HG02970 (cell line): ENCODE results near the gene OPCML.
A peak's percentile ranks its signal among the peaks of the same experiment; 100 is the strongest.

Experiments used
- ATAC-seq: cut with Tn5 transposase; IDR thresholded peaks from one replicate; pipeline ENCODE4 v1.9.1; 2021; ENCODE audit warnings: mild to moderate bottlenecking, moderate library complexity, moderate number of reproducible peaks; ENCODE audit not compliant: unreplicated experiment, low FRiP score

OPCML gene

DNA sequence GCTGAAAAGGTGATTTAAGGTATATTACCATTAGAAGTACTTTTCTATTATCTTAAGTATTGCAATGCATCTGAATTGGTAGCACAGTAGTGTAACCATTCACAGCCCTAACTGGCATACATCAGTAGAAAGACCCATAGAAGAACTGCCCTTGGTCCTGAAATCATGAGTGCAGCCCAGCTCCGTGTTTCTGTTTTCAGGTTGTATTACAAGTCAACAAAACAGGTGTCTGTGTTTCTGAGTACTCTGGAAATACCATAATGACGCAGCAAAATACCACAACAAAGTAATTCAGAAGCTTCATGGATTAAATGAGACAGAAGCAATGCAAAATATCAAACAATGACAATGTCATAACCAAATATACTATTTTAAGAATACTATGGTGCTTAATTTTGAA, 226.3 kb downstream of the OPCML start:
- no peak for ATAC-seq

DNA sequence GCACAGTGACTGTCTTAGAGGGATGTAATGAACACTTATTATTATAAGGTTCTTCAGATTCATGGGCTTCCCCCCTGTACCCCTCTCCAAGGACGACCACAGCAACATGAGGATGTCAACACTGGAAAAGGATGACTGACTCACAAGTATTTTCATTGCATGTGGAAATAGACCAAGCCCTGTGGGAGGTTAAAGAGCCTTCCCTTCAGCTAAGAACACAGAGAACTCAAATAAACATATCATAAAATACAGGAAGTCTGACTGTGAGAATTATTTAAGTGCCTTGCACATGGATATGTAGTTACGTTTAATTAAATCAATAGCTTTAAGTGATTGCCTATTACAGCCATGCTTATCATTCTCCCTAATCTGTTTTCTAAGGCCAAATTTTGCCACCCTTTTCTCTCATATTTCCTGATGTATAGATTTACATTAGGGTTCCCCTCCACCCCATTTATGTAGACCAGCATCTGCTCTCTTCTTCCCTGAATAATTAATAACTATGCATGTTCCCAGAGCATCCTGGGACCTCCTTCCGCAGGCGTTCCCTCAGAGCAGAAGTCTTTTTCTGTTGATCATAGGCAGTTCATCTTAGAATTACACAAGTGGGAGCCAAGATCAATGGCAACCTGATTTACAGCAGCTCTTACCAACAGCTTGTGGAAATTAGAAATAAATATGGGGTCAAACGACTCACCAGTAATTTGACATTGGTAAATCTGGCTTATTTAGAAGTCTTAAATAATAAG, 226.9 kb downstream of the OPCML start:
- ATAC-seq = no peak

DNA sequence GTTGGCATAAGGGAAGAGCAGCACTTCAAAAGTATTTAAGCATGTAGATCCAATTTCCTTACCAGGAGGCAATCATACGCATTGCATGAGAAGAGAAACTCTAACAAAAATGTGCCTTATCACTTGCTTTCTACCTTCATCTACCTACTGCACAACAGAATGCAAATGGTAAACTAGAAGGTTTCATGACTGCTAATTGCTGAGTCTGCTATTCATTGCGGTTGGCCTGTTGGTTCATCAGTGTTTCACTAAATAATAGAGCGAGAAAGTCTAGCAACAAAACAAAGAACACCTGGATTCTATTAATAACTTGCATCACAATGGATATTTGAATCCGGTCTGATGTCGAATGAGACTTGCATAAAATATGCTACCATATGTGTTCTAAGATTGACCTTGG, 229.0 kb downstream of the OPCML start:
- no peak for ATAC-seq

DNA sequence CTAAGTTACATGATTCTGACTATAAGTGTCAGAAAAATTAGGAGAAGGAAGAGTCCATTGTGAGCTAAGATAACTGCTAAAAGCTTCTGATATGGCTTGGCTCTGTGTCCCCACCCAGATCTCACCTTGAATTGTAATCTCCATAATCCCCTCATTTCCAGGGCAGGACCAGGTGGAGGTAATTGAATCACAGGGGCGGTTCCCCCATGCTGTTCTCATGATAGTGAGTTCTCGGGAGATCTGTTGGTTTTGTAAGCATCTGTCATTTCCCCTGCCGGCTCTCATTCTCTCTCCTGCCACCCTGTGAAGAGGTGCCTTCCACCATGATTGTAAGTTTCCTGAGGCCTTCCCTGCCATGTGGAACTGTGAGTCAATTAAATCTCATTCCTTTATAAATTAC, 230.2 kb downstream of the OPCML start:
- ATAC-seq = no peak

DNA sequence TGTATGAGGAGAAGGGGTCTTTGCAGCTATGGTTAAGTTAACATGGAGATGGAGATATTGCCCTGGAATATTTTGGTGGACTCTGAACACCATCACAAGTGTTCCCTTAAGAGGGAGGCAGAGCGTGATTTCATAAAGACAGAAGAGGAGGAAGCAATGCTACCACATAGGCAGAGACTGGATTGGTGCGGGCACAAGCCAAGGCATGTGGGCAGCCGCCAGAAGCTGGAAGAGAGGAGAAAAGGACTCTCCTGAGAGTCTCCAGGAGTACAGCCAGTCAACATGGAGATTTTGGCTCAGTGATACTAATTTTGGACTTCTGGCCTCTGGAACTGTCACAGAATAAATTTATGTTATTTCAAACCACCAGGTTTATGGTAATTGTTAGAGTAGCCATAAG, 231.6 kb downstream of the OPCML start:
- no peak for ATAC-seq

DNA sequence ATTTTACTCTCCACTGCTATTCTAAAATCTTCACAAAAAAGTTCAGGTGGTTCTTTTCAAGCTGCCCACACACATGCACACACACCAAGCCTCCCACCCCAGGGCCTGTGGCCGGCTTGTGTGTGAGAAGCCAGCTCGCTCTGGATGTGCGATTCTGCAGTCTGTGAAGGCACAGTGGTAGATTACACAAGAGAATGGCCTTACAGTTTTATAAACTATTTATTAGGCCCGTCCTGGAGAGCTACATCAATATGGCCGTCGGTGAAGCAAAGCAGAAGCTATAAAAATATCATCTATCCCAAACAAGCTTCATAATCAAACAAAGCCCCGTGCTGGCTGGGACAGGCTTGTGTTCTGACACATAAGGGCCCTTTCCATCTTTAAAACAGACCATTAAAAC, 240.5 kb downstream of the OPCML start:
- ATAC-seq = no peak

DNA sequence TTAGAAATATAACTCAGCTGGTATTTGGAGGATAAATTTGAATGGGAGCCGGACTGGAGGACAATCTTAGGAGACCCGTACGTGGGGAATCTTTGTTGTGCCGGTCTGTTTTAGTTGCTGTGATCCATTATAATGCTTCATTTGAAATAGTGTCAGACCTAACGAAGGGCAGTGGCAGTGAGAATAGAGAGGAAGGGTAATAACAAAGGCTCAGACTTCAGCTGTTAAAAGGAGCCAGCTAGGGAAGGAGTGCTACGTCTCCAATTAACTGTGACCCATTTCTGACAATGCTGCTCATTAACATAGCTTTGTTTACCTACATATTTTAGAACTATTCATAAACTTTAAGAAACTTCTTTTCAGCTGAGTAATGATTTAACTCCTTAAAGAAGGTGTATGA, 246.9 kb downstream of the OPCML start:
- ATAC-seq = no peak

DNA sequence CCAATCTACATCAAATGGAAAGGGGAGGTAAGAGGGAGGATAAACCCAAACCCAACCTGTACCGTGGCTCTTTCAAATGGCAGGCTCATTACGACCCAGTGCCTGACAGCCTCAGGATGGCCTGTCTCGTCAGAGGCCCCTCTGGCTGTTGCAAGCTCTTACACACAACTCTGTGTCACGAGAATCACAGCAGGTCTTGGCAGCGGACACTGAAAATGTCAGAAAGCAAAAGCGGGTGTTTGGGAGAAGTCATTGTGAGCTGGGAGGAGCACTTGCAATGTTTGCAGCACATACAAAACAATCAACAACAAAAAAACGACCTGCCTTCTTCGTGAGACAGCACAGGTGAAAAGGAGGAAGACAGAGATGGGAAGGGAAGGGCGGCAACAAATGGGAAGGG, 248.1 kb downstream of the OPCML start:
- no peak for ATAC-seq

DNA sequence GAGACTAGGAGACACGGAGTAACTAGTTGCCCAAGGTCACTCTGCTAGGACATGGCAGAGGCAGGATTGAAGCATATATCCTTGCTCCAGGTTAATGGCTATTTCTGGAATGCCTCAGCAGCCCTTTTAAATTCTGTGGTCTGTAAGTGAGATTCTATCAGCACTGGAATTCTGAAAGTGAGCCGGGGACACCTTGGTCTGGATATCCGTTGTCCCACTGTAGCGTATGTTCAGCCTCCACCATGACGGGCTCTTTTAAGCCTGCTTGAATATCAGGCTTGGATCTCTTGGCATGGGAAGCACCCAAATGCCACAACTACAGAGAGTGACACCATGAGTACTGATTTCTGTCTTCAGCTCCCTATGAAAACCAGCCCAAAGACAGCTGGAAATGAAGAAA, 254.4 kb downstream of the OPCML start:
- ATAC-seq = no peak

DNA sequence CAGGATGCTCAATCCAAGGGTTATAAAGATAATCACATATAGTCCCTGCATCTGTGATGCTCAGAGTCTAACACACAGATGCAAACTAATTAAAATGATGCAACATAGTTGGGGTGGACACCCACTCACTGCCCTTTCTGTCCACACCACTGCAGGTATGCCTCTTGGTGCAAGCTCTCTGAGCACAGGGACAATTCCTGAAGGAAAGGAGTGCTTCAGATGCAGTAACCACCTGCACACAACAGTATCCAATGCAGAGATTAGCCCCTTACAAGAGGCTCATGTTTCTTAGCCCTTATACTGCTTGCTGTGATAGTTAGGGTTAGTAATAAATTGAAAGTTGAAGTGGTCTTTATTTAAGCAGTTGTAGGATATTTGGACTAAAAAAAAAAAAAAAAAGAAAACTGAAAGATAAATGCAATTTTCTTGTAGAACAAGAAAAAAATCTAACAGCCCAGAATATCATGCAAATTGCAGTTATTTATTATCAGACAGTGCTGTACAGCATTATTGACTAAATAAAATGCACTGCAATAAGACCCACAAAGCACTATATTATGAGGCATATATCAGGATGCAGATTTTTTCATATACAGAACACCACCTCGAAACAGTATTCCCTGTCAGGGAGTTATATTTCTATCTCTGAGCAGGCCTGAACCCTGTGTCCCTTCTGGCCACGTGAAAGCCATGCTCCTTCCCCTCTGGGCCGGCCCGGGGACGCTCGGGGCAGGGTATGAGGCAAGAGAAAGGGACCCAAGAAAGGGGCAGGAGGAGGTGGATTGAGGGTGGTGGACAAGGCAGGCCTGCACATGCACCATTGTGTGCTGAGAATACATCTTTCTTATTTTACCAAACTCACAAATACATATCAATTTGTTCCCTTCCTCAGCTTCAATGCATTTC, 260.2 kb downstream of the OPCML start:
- ATAC-seq = no peak

DNA sequence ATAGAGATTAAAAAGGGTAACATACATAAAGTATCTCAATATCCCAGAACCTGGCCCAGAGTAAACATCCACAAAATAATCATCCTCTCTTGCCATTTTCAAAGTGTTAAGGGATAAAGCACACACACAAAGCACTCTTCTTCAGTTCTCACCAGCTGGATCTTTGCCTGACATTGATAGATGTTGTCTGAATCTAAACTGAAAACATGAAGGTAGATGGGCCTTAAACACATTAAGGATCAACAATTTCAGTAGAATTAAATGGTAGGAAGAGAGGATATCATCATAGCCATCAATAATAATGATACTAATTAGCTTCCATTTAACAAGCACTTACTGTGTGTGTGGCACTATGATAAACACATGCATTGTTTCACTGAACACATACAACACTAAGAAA, 261.1 kb downstream of the OPCML start:
- ATAC-seq = no peak

DNA sequence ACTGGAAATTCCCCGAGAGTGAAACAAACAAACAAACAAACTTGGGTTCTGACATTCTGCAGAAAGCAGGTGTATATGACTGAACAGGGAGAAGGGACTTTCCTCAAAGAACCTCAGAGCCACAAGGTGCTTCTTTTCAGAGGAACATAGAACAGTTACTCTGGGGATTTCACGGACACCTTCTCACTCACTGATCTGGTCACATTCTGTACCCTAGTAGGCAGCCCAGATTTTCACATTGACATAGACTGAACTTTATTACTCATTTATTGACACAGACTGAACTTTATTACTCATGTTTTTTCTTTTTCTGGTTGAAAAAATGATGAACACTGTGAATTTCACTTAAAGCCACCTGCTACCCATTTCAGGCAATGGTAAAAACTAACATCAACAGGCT, 263.0 kb downstream of the OPCML start:
- ATAC-seq = peak; percentile 94

DNA sequence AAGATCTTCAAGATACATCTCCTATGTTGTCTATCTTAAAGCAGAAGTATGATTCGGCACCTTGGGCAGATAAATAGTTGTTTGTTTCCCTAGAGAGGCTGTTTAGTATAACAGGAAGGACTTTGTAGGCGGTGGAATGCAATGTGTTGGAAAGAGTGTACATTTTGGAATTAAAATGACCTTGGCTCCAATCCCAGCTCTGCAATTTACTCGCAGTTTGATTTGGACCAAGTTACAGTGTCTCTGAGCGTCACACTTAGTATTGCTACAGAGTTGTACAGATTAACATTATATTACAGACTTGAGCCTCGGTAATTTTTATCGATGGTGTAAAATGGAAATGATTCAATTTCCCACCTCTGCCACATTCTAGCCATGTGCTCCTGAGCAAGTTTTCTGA, 265.3 kb downstream of the OPCML start:
- no peak for ATAC-seq

DNA sequence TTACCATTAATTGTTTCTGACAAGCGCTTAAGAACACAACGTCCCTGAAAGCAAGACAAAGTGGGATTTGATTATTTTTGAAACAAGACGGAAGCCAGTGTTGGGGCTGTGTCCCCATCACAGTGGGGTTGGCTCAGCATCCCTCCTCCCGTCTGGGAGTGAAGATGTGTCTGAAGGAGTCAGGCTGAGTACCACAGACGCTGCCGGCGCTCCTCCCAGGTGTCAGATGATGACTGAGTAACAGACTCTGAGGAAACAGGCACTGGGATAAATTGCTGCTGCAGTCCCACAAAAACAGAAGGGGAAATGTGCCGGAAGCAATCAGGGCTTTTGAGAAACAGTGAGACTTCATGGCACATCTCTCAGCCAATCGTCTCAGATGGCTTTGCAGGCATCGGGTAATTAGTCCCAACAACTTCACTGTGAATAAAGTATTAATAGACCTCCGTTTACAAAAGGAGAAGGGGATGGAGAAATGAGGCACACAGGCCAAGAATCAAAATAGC, 266.7 kb downstream of the OPCML start:
- ATAC-seq = no peak

DNA sequence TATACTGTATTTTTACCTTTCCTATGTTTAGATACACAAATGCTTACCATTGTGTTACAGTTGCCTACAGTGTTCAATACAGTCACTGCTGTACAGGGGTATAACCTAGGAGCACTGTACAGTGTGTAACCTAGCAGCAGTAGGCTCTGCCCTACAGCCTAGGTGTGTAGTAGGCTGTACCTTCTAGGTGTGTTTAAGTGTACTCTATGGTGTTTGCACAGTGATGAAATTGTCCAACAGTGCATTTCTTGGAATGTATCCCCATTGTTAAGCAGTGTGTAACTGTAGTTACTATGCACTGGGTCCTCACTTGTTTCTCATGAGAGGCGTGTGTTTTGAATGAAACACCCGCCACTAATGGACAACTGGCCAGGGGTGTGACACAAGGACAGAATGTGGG, 269.0 kb downstream of the OPCML start:
- no peak for ATAC-seq

DNA sequence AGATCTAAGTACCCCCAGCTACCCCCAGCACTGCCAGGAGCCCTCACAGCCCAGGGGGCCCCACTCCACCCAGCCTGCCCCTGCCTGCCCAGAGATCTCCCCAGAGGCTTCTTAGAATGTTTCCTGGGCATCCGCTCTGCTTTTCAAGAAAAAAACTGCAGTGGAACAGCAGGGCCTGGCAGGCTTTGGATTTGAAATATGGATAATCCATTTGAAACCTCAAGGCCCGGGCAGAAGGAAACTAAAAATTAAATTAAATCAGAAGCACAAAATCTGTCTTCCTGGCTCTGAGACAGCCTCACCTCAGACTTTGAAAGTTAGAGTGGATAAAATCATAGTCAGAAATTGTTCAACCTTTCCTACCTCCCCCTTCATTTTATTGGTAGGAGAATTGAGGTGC, 273.6 kb downstream of the OPCML start:
- no peak for ATAC-seq

DNA sequence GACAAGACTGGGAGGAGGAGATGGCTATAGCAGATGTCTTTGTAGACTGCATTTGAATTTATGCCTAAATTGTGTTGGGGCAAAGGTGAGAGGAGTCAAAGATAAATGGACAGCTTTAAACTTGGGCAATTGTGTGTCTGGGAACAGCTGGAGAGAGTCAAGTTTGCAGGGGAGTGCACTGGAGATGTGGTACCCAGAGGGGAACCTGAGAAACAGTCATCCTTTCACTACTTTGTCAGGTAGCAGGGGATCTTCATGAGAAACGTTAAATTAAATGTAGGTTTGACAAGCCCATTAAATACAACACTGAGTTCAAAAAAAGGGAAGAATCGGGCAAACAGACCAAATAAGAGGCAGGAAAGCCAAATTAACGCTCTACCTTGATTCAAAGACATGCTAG, 277.7 kb downstream of the OPCML start:
- ATAC-seq = no peak

DNA sequence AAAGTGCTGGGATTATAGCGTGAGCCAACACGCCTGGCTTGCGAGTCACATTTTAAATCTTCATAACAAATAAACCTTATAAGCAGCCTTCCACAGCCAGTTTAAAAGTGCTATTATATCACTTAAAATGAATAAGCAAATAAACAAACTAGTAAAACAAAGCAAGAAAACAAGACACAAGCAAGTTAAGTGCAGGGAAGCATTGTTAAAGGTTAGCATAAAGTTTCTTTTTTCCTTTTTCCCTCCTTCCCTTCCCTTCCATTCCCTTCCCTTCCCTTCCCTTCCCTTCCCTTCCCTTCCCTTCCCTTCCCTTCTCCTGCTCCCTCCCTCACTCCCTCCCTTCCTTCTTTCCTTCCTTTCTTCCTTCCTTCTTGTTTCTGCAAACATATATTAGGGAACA, 278.7 kb downstream of the OPCML start:
- ATAC-seq = no peak

DNA sequence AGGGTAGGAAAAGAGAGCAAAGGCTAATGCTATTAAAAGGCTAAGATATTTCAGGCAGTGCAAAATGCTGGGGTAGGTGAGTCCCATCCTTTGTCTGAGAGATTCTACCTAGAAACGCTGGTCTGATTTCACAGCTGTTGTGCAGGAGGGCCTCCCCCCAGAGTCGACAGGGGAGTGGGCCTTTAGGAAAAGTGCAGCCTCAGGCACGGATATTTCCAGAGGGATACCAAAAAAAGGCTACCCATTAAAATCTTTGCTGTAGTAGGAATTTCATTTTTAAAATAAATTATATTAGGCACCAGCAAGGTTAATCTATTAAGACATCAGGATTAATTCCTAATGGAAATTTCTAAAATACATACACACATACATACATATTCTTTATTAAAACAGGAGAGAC, 280.5 kb downstream of the OPCML start:
- no peak for ATAC-seq

DNA sequence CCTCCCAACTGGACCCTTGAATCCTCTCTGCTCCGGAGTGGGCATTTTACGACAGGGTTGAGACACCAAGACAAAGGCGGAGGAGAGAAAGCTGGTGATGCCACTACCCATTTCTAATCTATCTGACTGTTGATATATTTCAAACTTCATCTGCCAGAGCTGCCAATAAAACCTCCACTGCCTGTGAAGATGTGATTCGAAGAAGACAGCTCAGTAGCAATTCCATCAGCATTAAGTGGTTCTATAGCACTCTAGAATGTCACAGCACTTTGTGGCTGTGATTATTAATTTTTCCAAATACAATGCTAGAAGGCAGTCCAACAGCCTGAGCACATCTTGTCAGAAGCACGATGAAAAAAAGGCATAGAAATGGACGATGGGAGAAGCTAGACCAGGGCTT, 282.8 kb downstream of the OPCML start:
- no peak for ATAC-seq

DNA sequence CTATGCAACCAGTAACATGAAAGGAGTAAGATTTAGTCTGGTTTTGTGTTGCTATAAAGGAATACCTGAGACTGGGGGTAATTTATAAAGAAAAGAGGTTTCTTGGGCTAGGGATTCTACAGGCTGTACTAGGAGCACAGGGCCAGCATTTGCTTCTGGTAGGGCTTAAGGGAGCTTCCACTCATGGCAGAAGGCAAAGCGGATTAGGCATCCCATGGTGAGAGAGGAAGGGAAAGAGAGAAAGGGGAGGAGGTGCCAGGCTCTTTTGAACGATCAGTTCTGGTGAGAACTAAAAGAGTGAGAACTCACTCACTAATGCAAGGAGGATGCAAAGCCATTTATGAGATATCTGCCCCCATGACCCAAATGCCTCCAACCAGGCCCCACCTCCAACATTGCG, 283.2 kb downstream of the OPCML start:
- ATAC-seq = no peak

DNA sequence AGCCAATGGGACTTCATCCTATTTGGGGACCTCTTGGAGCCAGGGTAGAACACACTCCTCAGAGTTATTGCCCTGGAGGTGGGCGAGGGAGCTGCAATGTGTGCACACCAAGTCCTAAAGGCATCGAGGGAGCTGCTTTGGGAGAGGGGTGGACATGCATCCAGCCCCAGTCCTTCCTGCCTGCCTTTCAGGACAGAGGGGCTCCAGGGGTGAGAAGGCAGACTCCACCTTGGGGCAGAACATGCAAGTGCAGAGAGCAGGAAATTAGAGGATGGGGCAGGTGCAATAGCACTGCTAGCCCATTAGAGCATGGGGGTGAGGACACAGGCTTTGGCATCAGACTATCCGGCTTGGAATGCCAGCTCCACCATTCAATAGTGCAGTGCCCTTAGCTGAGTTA, 288.5 kb downstream of the OPCML start:
- ATAC-seq = no peak
